Ovary (tissue), 9 donors: ENCODE measurements around the gene THADA. TPM values are rescaled to one million over a fixed set of nuclear protein-coding genes. Genes with fewer than 3 reads are reported as not detected.

Experiments used
- DNase-seq, 5 donors: peaks; one replicate each; pipeline ENCODE4 v3.0.0-alpha.2; 2019 to 2020
- H3K27ac ChIP-seq, 2 donors: fragments of 200-600 bp; one replicate each; pipeline versions ENCODE4 v1.5.1 to v1.8.0; 2019 to 2022
- H3K27me3 ChIP-seq: fragments of 200-600 bp; one replicate; pipeline ENCODE4 v1.8.0; 2022
- H3K36me3 ChIP-seq: fragments of 200-600 bp; sonication (generic); one replicate; pipeline ENCODE4 v1.5.1; 2019
- H3K4me1 ChIP-seq: one replicate; pipeline ENCODE4 v1.8.1; 2013; ENCODE audit warnings: mild to moderate bottlenecking, moderate library complexity; ENCODE audit not compliant: insufficient read depth
- H3K4me3 ChIP-seq: fragments of 200-600 bp; sonication (generic); one replicate; pipeline ENCODE4 v1.5.1; 2017
- H3K9me3 ChIP-seq, 2 donors: fragments of 200-600 bp in 1 of 2; sonication (generic) in 1 of 2; one replicate each; pipeline versions ENCODE4 v1.5.1 to v1.8.1; 2013 to 2019; ENCODE audit warnings: mild to moderate bottlenecking in 1 of 2, moderate library complexity in 1 of 2
- EP300 ChIP-seq: sonication (generic); formaldehyde crosslinking; IDR thresholded peaks from one replicate; pipeline ENCODE4 v1.6.1; 2017; ENCODE audit warnings: antibody characterized with exemption
- POLR2A ChIP-seq: fragments of 450-650 bp; IDR thresholded peaks from one replicate; pipeline ENCODE4 v1.6.1; 2017; ENCODE audit warnings: antibody characterized with exemption, mild to moderate bottlenecking, moderate library complexity
- WGBS, 3 donors: extraction: QIAGEN DNeasy Blood & Tissue Kit in 1 of 3; methylation state at CpG; one replicate each; pipeline versions ENCODE4 v1.1.5 to v1.1.7; 2013 to 2017; 5-methylcytosine and 5-hydroxymethylcytosine counted together
- intact Hi-C, 4 donors: fragments of 100-400 bp; cut with DNase I; formaldehyde crosslinking; loops; one replicate each; pipeline versions ENCODE4 v1.11.0 to v1.15.1; 2022 to 2023
- polyA plus RNA-seq, 2 donors: library from polyadenylated mRNA; stranded (reverse); fragments of 200-250 nt in 1 of 2; fragments of 350-450 nt in 1 of 2; fragmentation: Illumina TruSeq in 1 of 2; extraction: RNeasy Lipid Tissue Mini Kit (QIAGEN cat#74804) in 1 of 2; gene quantifications; one replicate each; pipeline ENCODE4 v1.2.3, GENCODE V29; 2013 to 2014
- total RNA-seq, 7 donors: library from RNA; depleted of rRNA in 2 of 7; stranded (reverse); fragments of >200 nt in 2 of 7; fragmentation: NEBNext Ultra II Directional in 3 of 7; extraction: Animal tissue kit (Norgen Biotek cat#: 25700) in 3 of 7; gene quantifications; one replicate each; pipeline versions ENCODE4 v1.1.0 to v1.2.4, GENCODE V29; 2016 to 2023
- TF ChIP-seq, protein P1 (sequence below), 3 donors: fragments of 450-650 bp in 2 of 3; fragments of 200-600 bp in 1 of 3; IDR thresholded peaks; one replicate each; pipeline versions ENCODE4 v1.5.1 to v1.8.0; 2016 to 2022; ENCODE audit warnings: antibody characterized with exemption in 3 of 3, mild to moderate bottlenecking in 1 of 3
- donor health status: DM: no; HTN: no; CAD: no; lungs with moderate emphysema.
- donor health status: DM: no; HTN: no; CAD: no.
- donor health status: Bipolar disorder and iron deficiency.
- donor health status: DM: yes; HTN: yes; CAD: no.
- donor health status: DM: no; HTN: no; CAD: no.
- donor health status: DM: yes; HTN: yes; CAD: no.

THADA gene
- total and polyA plus RNA-seq, 9 donors: 14.0 to 46.8 (median 28.6) TPM

DNA sequence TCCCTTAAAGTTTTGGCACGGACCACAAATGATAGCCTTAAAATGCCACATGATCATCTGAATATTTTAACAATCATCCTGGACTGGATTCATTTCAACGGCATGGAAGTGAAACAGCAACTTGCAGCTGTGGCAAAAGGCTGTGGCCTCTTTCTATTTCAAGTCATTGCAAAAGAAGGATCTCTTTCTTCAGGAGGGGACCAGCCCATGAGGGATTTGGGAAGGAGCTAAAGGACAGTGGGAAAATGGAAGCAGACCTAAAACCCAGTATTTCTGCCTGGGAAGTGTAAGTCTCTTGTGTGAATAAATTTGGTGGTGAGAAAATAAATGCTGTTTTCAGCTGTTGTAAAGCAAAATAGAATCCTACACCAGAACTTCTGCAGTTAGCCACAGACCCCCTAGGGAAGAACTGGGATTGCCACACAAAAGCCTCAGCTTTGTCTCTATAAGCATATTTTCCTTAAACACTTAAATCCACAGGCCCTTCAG lies 262.1 kb downstream of the THADA start:
- intact Hi-C loops: loop anchor here in 1 of 4 donors (10.0 kb wide), 2 partner anchors 69 to 359 kb away; no protein-coding TSS in a partner anchor
- H3K4me1 ChIP-seq: peaks cover 32% of the 10 kb centered on the region
- 1 to 4% (median 3%) methylated on average over 2 of the region's 2 CpGs for WGBS, 3 donors
- no peaks in the 10 kb centered on the region for H3K36me3 ChIP-seq
- no peak for DNase-seq
- H3K27ac ChIP-seq: peak overlapping the region in 1 of 2 donors; percentile 50
- H3K4me3 ChIP-seq: no peak overlapping the region
- no peaks in the 10 kb centered on the region for H3K27me3 ChIP-seq
- TF ChIP-seq, protein P1, sequence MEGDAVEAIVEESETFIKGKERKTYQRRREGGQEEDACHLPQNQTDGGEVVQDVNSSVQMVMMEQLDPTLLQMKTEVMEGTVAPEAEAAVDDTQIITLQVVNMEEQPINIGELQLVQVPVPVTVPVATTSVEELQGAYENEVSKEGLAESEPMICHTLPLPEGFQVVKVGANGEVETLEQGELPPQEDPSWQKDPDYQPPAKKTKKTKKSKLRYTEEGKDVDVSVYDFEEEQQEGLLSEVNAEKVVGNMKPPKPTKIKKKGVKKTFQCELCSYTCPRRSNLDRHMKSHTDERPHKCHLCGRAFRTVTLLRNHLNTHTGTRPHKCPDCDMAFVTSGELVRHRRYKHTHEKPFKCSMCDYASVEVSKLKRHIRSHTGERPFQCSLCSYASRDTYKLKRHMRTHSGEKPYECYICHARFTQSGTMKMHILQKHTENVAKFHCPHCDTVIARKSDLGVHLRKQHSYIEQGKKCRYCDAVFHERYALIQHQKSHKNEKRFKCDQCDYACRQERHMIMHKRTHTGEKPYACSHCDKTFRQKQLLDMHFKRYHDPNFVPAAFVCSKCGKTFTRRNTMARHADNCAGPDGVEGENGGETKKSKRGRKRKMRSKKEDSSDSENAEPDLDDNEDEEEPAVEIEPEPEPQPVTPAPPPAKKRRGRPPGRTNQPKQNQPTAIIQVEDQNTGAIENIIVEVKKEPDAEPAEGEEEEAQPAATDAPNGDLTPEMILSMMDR (IDR thresholded peaks at IDR 0.05): no peak
- TF ChIP-seq POLR2A (no peak), EP300 (no peak)
- no peaks in the 10 kb centered on the region for H3K9me3 ChIP-seq

DNA sequence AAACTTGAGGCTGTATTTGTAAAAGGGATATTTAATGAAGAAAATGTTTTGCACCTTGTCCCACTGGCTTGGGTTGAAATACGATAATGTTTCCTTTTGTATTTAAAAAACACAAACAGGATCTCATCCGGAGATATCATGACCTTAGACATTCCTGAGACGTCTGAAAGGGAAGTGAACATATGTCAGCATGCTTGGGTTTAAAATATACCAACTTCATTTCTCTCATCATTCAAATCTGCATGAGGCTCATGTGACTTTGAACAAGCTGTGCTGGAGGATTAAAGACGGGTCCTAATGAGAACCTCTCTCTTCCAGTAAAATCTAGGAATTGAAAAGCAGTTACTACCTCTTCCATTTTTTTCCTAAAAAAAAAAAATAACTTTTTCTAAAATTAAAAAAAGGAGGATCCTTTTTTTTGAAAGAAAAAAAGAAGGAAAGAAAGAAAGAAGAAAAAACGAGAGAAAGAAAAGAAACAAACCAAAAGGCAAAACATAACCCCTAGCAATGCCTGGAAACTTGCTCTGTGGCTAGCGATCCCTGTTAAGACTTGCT lies 262.7 kb downstream of the THADA start:
- H3K27me3 ChIP-seq: no peaks in the 10 kb centered on the region
- H3K36me3 ChIP-seq: no peaks in the 10 kb centered on the region
- peak overlapping the region in 1 of 2 donors; percentile 50 for H3K27ac ChIP-seq
- no peak for DNase-seq
- H3K4me3 ChIP-seq: no peak overlapping the region
- TF ChIP-seq EP300 (no peak), POLR2A (no peak)
- TF ChIP-seq, protein P1 (IDR thresholded peaks at IDR 0.05): no peak
- H3K4me1 ChIP-seq: peaks cover 33% of the 10 kb centered on the region
- no peaks in the 10 kb centered on the region for H3K9me3 ChIP-seq
- WGBS, 3 donors: 6 to 8% (median 7%) methylated on average over 6 of the region's 6 CpGs
- intact Hi-C loops: loop anchor here in 1 of 4 donors (10.0 kb wide), 2 partner anchors 68 to 358 kb away; no protein-coding TSS in a partner anchor

DNA sequence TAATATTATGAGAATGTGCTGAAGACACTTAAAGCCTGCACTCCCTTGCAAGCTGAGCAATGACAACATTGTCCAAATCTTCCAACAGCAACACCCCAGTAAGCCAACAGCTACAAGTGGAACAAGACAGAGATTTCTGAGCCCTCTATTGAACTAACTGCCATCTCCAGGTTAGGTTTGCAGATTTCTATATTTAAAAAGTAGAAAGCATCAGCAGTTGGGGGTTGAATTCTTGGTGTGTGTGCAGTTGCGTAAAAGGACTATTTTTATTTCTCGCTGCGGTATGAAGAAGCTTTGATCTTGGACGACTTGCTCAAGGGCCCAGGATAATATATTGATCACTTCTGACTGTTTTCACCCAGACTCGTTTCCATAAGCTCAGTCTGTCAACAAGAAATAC lies 263.2 kb downstream of the THADA start:
- Histone ChIP-seq H3K4me3 (no peak overlapping the region), H3K36me3 (no peaks in the 10 kb centered on the region), H3K9me3 (no peaks in the 10 kb centered on the region), H3K4me1 (peaks cover 34% of the 10 kb centered on the region), H3K27me3 (no peaks in the 10 kb centered on the region), H3K27ac (peak overlapping the region in 1 of 2 donors; percentile 50)
- WGBS, 3 donors: 41 to 45% (median 42%) methylated on average over 5 of the region's 5 CpGs
- intact Hi-C loops: loop anchor here in 1 of 4 donors (10.0 kb wide), 2 partner anchors 68 to 358 kb away; no protein-coding TSS in a partner anchor
- TF ChIP-seq, protein P1 (IDR thresholded peaks at IDR 0.05): no peak
- TF ChIP-seq EP300 (no peak), POLR2A (no peak)
- no peak for DNase-seq

DNA sequence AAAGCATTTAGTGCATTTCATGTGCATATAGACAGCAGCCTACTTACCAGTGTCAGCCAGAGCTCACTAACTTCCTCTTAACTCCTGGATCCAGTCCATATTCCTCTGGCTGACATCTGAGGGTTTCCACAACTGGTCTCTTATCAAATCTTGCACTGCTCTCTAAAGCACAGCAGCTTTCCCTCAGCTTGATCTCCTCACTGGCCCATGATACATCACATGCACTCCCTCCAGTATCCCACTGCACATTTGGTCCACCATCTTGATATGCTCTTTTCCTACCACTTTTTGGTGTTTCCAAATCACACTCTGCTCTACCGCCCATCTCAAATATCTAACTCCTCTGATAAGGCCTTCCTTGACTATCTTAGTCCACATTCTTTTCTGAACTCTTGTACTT lies 264.4 kb downstream of the THADA start:
- no peak for TF ChIP-seq POLR2A
- no peak for TF ChIP-seq EP300
- TF ChIP-seq, protein P1 (IDR thresholded peaks at IDR 0.05): no peak
- Histone ChIP-seq H3K27me3 (no peaks in the 10 kb centered on the region), H3K9me3 (no peaks in the 10 kb centered on the region), H3K4me3 (no peak overlapping the region), H3K36me3 (no peaks in the 10 kb centered on the region), H3K27ac (peak overlapping the region in 1 of 2 donors; percentile 67), H3K4me1 (peaks cover 31% of the 10 kb centered on the region)
- peak in 1 of 5 donors; percentile 45 for DNase-seq
- 73 to 83% (median 80%) methylated on average over 1 of the region's 1 CpG for WGBS, 3 donors
- intact Hi-C loops: loop anchor here in 1 of 4 donors (10.0 kb wide), 2 partner anchors 67 to 357 kb away; no protein-coding TSS in a partner anchor
